ENCODE data around the gene BCL7C. TPM values are rescaled to one million over a fixed set of nuclear protein-coding genes. Genes with fewer than 3 reads are reported as not detected.

BCL7C gene
- polyA plus RNA-seq, 4 donors = 39.5 to 50.6 (median 42.1) TPM

Other genes with a start within 250 kb of the BCL7C start
- gene PRR14, start 243.1 kb downstream of the BCL7C start, polyA plus RNA-seq (ENCODE audit: insufficient read length in 4 of 4) = 10 to 100 TPM; 39.8 to 50.0 (median 47.3) TPM
- 10 to 100 TPM; 52.0 to 70.5 (median 55.3) TPM for gene FBRS, start 235.6 kb downstream of the BCL7C start, polyA plus RNA-seq (ENCODE audit: insufficient read length in 4 of 4)
- 10 to 100 TPM; 32.7 to 40.5 (median 35.9) TPM for gene SRCAP, start 194.9 kb downstream of the BCL7C start, polyA plus RNA-seq (ENCODE audit: insufficient read length in 4 of 4)
- 10 to 100 TPM; 24.9 to 32.7 (median 29.5) TPM for gene PHKG2, start 145.7 kb downstream of the BCL7C start, polyA plus RNA-seq (ENCODE audit: insufficient read length in 4 of 4)
- 10 to 100 TPM in 1 of 4 donors, 1 to 10 TPM in 3; 7.5 to 12.7 (median 7.7) TPM for gene CFAP119, start 132.0 kb downstream of the BCL7C start, polyA plus RNA-seq (ENCODE audit: insufficient read length in 4 of 4)
- 100 to 1,000 TPM; 123 to 134 (median 130) TPM for gene RNF40, start 131.8 kb downstream of the BCL7C start, polyA plus RNA-seq (ENCODE audit: insufficient read length in 4 of 4)
- 10 to 100 TPM; 27.2 to 28.7 (median 27.8) TPM for gene ZNF629, start 106.9 kb downstream of the BCL7C start, polyA plus RNA-seq (ENCODE audit: insufficient read length in 4 of 4)
- 1 to 10 TPM; 6.6 to 7.5 (median 7.3) TPM for gene CTF1, start 2.5 kb upstream of the BCL7C start, polyA plus RNA-seq (ENCODE audit: insufficient read length in 4 of 4)
- gene FBXL19, start 29.5 kb upstream of the BCL7C start, polyA plus RNA-seq (ENCODE audit: insufficient read length in 4 of 4) = 10 to 100 TPM; 18.4 to 33.3 (median 23.6) TPM
- gene ORAI3, start 55.0 kb upstream of the BCL7C start, polyA plus RNA-seq (ENCODE audit: insufficient read length in 4 of 4) = 10 to 100 TPM; 18.9 to 24.1 (median 20.3) TPM
- 10 to 100 TPM; 15.9 to 19.2 (median 16.4) TPM for gene SETD1A, start 63.7 kb upstream of the BCL7C start, polyA plus RNA-seq (ENCODE audit: insufficient read length in 4 of 4)
- 10 to 100 TPM in 1 of 4 donors, 1 to 10 TPM in 3; 9.4 to 10.1 (median 9.7) TPM for gene HSD3B7, start 91.1 kb upstream of the BCL7C start, polyA plus RNA-seq (ENCODE audit: insufficient read length in 4 of 4)
- 1 to 10 TPM in 3 of 4 donors, under 1 TPM in 1; 0.73 to 2.1 (median 1.2) TPM for gene STX1B, start 116.6 kb upstream of the BCL7C start, polyA plus RNA-seq (ENCODE audit: insufficient read length in 4 of 4)
- 10 to 100 TPM; 31.8 to 41.9 (median 35.2) TPM for gene STX4, start 139.5 kb upstream of the BCL7C start, polyA plus RNA-seq (ENCODE audit: insufficient read length in 4 of 4)
- 1 to 10 TPM; 3.9 to 7.6 (median 4.5) TPM for gene ZNF668, start 180.2 kb upstream of the BCL7C start, polyA plus RNA-seq (ENCODE audit: insufficient read length in 4 of 4)
- gene ZNF646, start 180.3 kb upstream of the BCL7C start, polyA plus RNA-seq (ENCODE audit: insufficient read length in 4 of 4) = 10 to 100 TPM; 11.2 to 14.5 (median 13.0) TPM
- 1 to 10 TPM; 1.1 to 1.4 (median 1.2) TPM for gene PRSS53, start 194.9 kb upstream of the BCL7C start, polyA plus RNA-seq (ENCODE audit: insufficient read length in 4 of 4)
- 10 to 100 TPM; 64.9 to 90.5 (median 71.9) TPM for gene VKORC1, start 200.7 kb upstream of the BCL7C start, polyA plus RNA-seq (ENCODE audit: insufficient read length in 4 of 4)
- gene BCKDK, start 214.3 kb upstream of the BCL7C start, polyA plus RNA-seq (ENCODE audit: insufficient read length in 4 of 4) = 10 to 100 TPM; 32.9 to 50.8 (median 35.8) TPM
- 10 to 100 TPM; 63.3 to 68.3 (median 67.3) TPM for gene KAT8, start 223.6 kb upstream of the BCL7C start, polyA plus RNA-seq (ENCODE audit: insufficient read length in 4 of 4)
- gene PRSS8, start 241.7 kb upstream of the BCL7C start, polyA plus RNA-seq (ENCODE audit: insufficient read length in 4 of 4) = 10 to 100 TPM; 58.9 to 87.4 (median 63.5) TPM